Measurements from ENCODE around the gene MLC1.

Gene MLC1

DNA sequence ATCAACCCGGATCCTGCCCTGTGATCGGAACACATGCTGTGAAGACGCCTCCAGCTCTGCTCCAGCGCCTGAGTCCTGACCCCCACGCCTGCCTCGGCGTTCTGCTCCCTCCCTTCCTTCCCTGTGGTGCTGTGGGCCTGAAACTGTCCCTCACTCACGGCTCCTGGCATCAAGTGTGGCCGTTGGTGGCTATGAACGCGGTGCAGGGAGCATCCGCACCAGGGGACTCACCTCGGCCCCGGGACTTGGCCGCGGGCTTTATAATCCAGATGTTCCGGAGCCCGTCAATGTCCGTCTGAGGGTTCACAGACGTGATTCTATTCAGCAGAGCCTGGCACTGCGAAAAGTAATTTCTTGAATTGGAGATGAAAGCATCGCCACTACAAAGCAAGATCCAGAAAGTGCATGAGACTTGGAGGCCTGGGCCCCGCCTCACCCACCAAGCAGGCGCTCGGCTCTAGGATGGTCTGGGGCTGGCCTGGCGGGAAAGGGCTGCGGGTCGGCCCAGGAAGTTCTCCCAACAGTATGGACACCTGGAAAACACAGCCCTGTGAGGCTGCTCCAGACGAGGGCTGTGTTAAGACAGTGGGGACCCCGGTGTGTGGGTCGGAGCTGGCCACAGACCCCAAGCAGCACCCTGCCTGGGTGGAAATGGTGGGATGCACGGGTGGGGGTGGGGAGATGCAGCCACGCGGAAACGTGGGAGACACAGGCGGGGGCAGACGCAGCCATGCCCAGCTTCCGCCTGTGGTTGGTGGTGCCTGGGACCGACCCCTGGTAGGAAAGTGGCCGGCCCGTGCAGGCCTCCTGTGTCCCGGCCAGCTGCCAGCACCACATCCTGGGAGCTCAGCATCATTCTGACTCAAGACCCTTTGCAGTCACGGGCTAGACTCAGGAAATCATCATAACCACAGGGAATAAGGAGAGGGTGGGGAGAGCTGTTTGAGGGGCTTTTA is 50.8 kb downstream of the MLC1 start:
- DNase-seq: no peak

DNA sequence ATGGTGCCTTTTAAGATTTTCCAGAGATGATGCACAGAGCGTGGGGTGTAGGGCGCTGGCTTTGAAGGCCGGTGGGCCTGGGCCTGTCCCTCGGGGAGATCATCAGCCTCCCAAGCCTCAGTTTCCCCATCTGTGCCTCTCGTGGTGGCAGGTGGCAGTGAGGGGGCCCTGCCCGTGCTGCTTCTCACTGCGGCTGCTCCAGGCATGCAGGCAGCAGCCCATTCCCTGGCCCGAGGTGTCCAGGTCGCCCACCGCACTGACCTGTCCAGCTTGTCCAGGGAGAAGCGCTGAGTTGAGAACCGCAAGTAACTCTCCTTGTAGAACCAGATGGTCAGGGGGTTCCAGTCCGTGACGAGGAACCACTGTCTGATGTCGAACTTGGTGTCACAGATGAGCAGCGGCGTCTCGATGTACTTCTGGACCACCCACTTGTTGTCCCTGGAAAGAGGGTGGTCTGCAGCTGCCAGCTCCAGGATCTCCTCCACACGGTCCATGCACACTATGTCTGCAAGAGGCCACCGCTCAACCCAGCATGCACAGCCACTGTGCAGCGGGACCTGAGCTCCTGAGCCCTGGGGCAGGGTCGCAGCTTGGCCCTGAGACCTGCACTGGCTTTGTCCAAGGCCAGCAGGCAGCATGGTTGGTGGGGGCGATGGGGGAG is 52.2 kb downstream of the MLC1 start:
- no peak for DNase-seq

- no peak for DNase-seq
These were observed 52.9 kb downstream of the MLC1 start for GRCh38 chr22:50032109-50032871.

- DNase-seq: no peak
These were observed 53.8 kb downstream of the MLC1 start for GRCh38 chr22:50031189-50032091.

DNA sequence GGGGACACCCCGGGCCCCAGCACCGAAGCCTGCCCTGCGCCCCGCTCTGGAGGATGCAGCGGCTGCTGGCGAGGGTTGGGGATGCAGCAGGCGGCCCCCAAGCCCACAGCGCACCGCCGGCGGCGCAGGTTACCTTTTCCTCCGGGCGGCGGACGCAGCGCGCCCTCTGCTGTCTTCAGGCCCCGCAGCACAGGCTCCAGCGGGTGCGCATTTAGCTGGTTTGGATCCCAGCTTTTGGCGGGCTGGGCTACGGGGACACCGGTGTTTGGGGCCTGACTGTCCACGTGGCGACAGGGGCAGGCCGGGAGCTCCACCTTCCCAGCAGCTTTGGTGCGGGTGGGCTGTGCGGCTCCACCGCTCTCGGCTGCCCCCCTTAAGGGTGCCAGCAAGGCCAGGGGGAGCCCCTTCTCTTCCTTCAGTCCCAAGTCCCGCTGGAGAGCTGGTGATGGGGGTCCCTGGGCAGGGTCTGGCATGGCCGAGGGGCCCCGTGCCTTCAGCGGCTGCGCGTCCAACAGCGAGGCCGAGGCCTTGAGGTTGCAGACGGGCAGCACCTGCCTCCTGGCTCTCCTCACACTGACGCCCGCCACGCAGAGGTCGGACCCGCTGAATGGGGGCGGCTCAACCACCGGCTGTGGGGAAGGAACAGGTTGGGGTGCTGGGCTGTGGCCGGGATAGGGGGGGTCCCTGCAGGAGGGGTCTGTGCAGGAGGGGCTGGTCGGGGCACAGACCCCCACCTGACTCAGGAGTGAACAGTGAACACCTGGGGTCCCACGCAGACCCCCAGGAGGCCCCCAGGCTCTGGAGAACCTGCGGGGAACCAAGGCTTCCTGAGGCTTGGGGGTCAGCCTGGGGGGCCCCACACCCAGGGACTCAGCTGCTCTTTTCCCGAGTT is 54.7 kb downstream of the MLC1 start:
- peak; percentile 79 to 83 for DNase-seq

DNA sequence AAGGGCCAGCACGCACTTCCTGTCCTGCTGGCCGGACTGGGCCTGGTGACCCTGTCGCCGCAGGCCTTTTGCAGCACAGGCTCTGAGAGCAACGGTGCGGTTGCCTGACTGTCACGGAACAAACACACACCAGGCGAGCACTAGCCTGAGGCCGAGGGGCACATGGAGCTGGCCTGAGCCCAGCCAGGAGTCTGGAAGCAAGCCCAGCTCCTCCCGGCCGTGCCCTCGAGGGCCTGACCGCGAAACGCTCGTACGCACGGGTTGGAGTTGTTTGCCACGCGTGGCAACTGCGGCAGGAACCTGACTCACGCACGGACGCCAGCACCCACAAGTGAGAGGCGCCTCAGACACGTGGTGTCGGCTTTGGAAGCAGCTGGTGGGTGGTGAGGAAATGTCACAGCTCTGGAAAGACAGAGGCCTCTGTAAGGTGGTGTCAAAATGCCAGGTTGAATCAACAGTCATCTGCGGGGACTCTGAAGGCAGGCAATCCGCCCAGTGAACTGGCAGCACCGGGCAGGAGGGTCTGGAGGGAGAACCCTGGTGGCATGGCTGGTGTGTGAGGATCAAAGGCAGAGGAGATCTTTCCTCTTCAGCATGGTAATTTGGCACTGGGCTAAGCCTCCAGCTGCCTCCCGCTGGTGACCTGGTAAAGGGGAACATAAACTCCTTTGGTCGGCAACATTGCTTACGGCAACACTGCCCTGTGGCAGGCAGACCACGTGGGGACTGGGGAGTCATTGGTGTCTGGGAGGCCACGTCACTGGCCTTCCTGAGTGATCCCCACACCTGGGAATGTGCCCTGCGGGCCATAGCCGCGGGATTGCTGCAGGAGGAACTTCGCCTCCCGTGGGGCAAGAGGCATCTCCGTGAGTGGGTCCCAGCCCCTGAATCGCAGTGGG is 57.3 kb downstream of the MLC1 start:
- DNase-seq: peak; percentile 45 to 77

DNA sequence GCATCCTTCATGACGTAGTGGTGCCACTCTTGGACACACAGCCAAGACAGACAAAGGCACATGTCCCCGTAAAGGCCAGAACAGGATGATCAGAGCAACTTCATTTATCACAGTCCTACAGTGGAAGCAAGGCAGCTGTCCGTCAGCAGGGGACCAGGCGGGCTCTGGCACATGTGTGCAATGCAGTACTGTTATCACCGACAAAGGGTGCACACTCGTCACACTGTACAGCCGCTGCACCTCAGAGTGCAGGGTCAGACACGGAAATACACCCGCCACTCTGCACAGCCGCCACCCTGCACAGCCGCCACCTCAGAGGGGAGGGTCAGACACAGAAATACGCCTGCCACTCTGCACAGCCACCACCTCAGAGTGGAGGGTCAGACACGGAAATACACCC is 59.2 kb downstream of the MLC1 start:
- no peak for DNase-seq

GRCh38 chr22:50022171-50022819 is 62.9 kb downstream of the MLC1 start:
- no peak for DNase-seq

DNA sequence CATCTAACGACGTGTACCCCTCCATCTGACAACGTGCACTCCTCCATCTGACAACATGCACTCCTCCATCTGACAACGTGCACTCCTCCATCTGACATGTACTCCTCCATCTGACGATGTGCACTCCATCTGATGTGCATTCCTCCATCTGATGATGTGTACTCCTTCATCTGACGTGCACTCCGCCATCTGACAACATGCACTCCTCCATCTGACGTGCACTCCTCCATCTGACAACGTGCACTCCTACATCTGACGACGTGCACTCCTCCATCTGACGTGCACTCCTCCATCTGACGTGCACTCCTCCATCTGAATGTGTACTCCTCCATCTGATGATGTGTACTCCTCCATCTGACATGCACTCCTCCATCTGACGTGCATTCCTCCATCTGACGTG is 64.6 kb downstream of the MLC1 start:
- DNase-seq: no peak

- no peak for DNase-seq
These were observed 65.9 kb downstream of the MLC1 start for GRCh38 chr22:50019316-50019715.

DNA sequence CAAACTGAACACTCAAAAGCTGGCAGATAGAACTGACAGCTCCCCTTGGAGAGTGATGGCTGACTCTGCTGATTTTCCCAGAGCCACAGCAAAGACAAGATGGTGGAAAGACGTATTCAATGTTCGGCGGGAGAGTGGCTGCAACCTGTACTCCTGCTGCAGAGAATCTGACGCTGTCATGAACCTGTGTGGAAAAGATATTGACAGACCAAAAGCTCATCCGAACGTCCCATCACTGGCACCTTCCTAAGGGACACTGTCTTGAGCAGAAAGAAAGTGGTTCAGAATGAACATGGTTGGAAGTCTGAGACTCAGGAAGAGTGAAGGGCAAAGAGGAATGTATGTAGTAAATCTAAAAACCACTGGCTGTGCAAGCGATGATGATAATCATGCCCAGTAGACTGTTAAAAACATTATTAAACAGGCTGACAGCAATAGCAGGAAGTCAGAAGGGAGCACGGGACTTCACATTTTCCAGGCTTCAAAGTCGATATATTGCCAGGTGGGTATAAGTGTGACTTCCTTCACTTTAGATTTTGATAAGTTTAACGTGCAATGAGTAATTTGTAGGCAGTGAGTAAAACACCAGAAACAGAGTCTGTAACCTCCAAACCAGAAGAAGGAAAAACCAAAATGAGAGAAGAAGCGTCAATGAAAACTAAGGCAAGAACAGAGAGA is 66.5 kb downstream of the MLC1 start:
- peak in 1 of 2 experiments; percentile 49 for DNase-seq

- no peak for DNase-seq
These were observed 67.5 kb downstream of the MLC1 start for GRCh38 chr22:50017701-50018224.

GRCh38 chr22:50016988-50017700 is 68.1 kb downstream of the MLC1 start:
- DNase-seq: peak; percentile 70 to 78

DNA sequence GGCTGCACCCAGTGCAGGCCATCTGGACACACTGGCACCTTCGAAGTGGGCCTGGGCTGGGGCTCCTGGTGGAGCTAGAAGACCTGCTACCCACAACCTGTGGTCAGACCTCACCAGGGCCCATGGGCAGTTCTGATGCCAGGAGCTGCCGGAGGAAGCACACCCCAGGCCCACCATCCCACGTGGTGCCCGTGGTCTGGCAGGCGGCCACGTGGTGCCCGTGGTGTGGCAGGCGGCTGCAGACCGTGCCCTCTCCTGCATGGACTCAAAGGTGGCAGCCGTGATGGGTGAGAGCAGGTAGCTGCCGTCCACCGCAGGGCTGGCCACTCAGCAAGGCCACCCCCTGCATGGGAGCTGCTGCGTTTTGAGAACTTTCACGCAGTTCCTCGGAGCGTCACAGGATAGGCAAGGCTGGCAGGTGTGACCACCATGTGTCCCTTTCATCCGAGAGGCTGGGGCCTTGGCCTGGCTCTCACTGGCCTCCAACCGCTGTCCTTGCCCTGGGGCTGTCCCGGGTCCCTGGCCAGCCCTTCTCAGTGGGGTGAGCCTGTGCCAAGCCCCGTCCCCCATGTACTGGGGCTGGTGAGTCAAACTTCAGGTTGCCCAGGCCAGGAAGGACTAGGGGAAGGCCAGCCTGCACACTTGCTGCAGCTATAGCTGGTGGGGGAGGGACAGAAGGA is 68.8 kb downstream of the MLC1 start:
- no peak for DNase-seq

- DNase-seq: no peak
These were observed 69.5 kb downstream of the MLC1 start for GRCh38 chr22:50015451-50016307.

GRCh38 chr22:50014655-50015401 is 70.4 kb downstream of the MLC1 start:
- no peak for DNase-seq

All from stimulated activated CD4-positive, alpha-beta T cell treated with anti-CD3 and anti-CD28 coated beads, Interleukin-4, amount 100 ng/mL, for 4 hours (primary cell).